CD4-positive, alpha-beta T cell treated with Interleukin-2 at 100 ng/mL for 4 hours (primary cell): ENCODE data around the gene HCAR2.
"Not testable (repeated sequence)": the region's sequence is repeated elsewhere in the genome, so short reads cannot be mapped to it uniquely, and the experiment has no call there.

Source experiments
- DNase-seq: peaks from one replicate; pipeline ENCODE4 v3.0.0-alpha.2; 2020; ENCODE audit warnings: low spot score

The HCAR2 gene

DNA sequence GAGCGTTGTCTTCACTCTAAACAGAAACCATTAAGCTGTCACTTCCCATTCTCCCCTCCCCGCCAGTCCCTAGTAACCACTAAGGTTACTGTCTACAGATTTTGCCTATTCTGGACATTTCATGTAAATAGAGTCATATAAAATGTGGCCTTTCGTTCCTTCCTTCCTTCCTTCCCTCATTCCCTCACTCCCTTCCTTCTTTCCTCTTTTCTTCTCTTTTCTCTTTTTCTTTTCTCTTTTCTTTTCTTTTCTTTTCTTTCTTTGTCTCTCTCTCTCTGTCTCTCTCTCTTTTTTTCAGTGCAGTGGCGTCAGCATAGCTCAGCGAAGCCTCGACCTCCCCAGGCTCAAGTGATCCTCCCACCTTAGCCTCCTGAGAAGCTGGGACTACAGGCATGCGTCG lies 37.8 kb downstream of the HCAR2 start:
- DNase-seq, result no peak

DNA sequence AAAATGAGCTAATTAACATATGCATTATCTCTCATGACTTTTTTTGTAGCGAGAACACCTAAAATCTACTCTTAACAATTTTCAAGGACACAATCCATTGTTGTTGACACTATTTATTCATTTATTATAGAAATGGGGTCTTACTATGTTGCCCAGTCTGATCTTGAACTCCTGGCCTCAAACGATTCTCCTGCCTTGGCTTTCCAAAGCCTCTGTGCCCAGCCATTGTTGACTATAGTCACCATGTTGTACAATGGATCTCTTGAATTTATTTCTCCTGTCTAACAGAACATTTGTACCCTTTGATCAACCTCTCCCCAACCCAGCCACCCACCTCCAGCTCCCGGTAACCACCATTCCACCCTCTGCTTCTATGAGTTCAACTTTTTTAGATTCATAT lies 41.2 kb downstream of the HCAR2 start:
- no peak for DNase-seq

DNA sequence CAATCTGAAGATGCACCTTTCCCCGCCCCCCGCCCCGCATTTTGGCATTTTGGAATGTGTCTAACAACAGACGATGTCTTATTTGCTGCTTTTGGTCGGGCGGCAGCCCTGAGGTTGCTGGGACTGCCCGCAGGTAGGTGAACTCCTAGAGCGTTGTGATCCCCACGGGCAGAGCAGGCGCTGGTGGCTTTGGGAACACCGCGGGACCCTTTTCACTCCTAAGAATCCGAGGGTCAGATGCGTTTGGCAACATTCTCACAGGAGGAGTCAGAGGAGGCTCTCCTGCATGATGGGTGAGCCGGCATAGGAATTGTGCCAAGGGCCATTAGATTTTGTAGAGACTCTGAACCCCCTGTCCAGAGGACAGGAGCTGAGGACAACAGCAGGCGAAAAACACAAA lies 41.9 kb downstream of the HCAR2 start:
- DNase-seq, result no peak

DNA sequence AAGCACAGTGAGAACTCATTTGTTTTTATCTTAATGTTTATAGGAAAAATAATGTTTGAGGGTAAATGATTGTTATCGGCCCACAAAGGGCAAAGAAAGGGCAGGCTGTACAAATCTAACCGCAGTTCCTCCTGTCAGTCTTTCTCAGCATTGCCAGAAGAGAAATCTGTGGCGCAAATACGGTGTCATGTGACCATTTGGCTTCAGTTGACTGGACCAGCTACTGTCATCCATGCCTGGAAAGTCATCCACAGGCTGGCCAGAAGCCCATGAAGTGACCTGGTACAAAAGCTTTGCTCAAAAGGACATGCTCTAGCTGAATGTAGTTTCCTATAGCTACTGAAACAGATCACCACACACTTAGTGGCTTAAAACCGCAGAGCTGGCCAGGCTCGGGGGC lies 43.6 kb downstream of the HCAR2 start:
- DNase-seq, result no peak

DNA sequence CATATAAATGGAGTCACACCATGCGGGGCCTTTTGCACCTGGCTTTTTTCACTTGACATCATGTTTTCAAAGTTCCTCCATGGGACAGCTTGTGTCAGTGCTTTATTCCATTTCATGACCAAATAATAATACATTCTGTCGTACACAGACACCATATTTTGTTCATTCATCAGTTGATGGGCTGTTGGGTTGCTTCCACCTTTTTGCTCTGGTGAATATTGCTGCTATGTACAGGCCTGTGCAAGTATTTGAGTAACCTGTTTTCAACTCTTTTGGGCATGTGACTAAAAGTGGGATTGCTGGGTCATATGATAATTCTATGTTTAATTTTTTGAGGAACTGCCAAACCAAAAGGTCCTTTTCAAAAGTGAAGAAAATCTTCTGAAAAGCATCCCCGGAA lies 46.9 kb downstream of the HCAR2 start:
- DNase-seq, result no peak

DNA sequence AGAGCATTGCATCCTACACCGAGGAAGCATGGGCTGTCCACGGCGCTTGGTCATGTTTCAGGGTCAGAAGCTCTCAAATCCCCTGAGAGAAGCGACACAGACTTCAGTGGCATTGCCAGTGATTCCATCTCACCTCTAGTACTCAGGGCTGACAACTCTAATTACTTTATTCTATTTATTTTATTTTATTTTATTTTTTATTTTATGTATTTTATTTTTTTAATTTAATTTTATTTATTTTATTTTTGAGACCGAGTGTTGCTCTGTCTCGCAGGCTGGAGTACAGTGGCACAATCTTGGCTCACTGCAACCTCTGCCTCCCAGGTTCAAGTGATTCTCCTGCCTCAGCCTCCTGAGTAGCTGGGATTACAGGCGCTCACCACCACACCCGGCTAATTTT lies 49.9 kb downstream of the HCAR2 start:
- not testable (repeated sequence) for DNase-seq

DNA sequence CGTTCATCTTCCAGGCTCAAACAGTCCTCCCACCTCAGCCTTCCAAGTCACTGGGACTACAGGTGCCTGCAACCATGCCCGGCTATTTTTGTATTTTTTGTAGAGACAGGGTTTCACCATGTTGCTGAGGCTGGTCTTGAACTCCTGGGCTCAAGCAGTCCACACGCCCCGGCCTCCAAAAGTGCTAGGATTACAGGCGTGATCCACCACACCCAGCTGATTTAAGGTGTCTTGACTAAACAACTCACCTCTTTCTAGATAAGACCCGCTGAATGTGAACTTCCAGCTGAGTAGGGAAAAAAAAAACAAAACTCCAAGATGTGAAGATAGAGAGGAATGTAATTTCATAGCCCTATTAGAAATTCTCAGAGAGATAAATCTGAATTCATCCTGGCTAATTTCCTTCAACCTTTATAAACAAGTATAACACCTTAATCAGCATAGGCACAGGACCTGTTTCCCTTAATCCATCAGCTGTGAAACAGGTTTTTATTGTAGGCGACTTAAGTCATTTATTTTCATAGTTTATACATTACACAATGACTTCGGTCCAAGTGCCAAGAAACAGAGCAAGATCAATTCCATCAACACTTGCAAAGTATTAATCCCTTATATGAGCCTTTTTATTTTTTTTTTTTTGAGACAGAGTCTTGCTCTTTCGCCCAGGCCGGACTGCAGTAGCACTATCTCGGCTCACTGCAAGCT lies 51.5 kb downstream of the HCAR2 start:
- no peak for DNase-seq
